Kidney glomerular epithelial cell (primary cell): ENCODE data around the gene KRTAP21-2.
"Not testable (repeated sequence)": the region's sequence is repeated elsewhere in the genome, so short reads cannot be mapped to it uniquely, and the experiment has no call there.

Source experiments
- DNase-seq: peaks from one replicate; lab custom pipeline; 2025; lab: John Stamatoyannopoulos, UW

KRTAP21-2 gene

DNA sequence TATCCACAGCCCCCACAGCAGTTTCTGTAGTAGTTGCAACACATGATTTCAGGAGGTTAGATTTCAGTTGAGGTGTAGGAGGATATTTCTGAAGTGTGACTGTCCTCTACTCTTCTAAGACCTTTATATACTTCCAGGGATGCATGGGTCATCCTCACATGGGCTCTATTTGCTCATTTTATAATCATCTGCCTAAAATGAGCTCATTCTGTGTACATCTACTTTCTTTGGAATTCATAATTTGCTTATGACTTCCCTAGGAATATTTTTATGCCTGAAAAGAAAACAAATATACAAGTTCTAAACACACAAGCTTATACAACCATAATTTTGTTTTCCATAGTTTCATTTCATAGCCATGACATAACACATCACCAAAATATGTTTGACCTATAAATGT lies at the start of gene KRTAP21-2:
Gene KRTAP21-2, minus strand, starts transcription at position 101 of the 400 bp plus-strand sequence. Its CDS starts 57 bp downstream, at position 44.
- no peak for DNase-seq

DNA sequence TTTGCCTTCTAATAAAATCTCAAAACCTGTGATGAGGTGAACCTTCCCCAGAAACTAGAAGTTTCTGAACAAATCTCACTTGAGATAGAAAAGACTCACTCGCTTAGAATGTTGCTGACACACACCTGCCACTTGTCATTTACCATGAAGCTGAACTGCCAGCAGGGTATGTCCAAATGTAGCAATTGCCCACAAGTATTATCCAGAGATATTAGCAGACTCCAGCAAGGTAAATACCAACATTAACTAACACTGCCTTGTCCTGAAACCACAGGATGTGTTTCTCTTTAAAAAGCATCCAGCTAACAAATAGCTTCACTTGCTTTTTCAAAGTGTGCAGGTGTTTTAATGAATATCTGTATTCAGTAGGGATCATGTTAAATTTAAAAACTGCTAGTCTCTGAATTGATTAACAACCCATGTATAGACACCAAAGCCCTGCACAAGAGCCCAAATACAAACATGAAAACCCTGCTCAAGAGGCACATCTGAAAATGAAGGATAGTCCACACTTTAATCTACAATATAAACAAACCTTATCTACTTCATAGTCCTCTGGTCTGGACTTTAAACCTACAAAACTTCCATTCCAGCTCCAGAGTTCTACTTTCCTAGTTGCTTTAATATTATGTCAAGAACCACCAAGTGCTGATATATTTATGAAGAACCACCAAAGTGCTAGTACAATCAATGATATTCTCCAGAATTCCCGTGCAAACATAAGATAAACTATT lies 46.7 kb upstream of the KRTAP21-2 start:
- no peak for DNase-seq

DNA sequence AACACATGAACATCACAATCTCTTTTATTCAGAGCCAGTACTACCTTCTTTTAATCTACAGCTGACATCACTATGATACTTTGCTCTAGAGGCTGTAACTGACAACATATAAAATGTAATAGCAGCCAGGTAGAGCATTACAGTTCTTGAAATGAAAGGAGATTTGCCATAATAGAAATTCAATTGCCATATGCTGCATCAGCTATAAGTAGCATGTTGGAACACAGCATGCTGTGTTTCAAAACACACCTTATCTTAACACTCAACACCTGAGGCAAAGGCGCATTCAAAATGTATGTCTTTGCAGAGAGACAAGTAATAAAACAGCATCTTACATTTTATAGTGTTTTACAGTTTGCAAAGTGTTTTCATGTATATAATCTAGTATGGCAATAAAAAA lies 32.2 kb upstream of the KRTAP21-2 start:
- DNase-seq = no peak

DNA sequence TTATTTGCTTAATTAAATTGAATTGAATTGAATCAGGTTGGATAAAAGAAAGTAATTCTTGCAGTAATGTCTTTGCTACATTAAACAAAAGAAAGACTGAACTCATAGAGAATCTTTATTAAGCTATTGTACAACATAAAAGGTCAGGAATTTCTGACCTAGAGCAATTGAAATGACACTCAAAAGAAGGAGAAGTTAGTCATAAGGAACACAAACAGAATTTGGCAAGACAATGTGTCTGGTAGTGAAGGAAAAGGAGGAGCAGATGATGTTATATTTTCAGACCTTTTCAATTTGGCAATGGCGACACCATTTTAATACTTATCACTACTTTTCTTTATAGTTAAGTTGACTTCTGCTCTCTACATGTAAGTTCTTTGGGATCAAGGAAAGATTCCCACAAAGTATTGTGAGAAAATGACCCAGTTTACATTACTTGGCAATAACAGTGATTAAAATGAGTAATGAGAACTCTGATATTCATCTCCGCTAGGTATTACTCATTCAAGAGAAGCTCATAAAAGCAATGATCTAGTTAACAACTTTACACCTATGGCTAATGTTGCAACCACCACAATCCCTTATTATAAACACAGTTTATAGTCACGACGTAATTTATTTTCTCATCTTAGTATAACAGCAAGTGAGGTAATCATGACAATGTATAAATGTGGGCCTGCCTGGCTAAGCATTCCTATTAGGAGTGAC lies 22.8 kb upstream of the KRTAP21-2 start:
- DNase-seq = no peak

DNA sequence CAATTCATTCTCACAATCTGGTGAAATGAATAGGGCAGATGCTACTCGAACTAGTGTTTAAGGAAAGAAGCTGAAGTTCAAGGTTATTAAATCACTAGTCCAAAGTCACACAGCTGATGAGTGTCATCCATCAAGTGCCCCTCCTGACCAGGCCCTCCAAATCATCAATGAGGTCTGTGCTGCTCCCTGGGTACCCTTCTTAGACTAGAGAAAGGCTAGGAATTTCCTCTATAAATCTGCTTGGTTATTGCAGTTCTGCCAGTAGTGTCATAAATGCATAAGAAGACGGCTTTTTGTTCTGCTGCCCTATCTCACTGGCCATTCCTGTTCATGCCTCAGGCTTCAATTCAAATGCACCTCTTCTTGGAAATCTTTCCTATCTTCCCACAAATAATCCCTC lies 13.7 kb upstream of the KRTAP21-2 start:
- no peak for DNase-seq

DNA sequence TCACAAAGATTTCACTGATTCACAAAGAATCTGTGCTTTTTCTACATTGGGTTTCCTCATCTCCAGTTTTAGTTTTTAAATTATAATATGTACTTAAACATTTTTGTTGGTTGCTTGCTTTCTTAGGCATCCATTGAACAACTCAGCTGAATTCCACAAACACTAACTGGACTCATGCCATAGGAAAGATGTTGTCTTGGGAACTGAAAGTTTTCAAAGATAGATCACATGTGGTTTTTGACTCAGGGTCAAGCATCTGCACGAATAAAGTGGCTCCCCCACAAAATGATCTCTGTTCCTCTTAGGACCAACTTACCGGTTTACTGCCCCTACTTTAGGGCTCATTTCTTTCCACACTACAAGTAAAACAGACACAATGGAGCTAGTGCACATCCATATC lies 11.2 kb upstream of the KRTAP21-2 start:
- no peak for DNase-seq

DNA sequence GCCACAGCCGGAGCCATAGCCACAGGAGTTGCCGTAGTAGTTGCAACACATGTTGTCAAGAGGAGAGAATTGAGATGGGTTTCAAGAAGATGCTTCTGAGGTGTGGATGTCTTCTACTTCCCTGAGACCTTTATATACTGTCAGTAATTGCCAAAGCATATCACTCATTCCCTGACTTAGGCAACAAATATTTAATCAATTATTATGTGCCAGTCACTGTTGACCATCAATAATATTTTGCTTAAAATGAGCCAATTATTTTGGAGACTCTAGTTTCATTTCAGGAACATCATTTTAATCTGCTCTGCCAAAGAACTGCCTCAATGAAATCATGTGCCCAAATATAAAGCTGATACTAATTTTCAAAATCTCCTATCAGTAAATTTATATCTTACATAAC lies 8.3 kb upstream of the KRTAP21-2 start, which contains the start of gene KRTAP21-1:
Gene KRTAP21-1, minus strand, starts transcription at position 101 of the 400 bp plus-strand sequence. Its CDS starts 50 bp downstream, at position 51.
- not testable (repeated sequence) for DNase-seq

DNA sequence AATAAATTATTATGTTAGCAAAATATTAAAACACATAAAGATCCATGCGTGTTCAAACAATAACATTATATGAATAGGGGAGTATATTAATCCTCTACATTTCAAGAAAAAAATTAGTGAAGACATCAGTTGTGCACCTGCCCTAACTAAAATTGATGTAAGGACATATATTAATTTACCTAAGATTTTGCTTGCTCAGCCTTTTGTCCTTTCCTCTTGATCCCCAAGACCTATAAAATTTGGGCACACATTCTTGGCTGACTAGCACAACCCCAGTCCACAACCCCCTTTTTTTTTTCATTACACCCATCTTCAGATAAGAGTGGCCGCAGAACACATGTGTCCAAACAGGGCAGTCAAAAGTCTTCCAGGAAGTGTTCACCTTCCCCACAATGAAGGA lies 6.6 kb downstream of the KRTAP21-2 start:
- DNase-seq = no peak

DNA sequence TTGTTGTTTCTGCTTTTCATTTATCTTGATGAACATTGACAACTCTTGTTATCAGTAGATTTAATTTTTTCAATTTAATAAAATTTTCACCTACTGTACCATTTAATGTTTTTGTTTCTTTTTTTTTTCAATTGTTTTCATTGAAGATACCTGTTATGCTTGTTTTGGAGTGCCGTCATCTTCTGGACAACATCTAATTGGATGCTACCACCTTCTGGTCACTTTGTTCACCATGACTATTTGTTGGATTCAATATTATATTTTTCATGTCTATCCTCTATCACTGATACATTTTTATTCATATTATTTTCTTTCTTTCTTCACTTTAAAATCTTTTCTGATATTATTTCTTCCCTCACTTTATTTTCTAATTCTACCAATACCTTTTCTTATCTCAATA lies 14.0 kb downstream of the KRTAP21-2 start:
- no peak for DNase-seq

DNA sequence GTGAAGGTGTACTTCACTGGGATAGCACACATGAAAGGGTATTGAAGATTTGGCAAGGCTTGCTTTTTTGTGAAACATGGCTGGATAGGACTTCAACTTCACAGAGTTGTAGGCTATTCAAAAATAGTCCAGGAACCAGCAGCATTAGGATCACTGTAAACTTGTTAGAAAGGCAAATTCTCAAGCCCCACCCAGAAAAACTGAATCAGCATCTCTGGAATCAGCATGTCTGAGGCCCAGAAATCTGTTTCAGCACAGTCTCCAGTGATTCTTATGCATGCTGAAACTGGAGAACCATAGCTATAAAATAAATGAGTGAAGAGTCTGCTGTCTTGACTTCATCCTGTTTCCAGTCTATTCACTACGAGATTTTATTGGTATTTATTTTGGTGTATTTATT lies 20.3 kb downstream of the KRTAP21-2 start:
- DNase-seq = no peak

DNA sequence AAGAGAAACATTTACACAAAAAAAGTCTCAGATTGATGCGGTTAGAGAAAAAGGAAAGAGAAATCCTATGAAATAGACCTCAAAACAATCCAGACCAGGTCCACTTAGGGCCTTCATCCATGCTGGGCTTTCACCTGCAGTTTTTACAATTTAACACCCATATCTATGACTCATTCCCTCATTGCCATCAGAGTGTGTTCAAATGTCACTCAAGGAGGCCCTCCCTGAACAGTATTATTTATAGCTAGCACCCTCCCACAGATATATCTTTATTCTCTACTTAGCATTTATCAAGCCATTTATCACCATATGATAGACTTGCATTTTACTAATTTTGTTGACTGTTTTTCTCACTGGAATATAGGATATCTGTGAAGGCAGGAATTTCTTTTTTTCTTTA lies 27.7 kb downstream of the KRTAP21-2 start:
- no peak for DNase-seq

DNA sequence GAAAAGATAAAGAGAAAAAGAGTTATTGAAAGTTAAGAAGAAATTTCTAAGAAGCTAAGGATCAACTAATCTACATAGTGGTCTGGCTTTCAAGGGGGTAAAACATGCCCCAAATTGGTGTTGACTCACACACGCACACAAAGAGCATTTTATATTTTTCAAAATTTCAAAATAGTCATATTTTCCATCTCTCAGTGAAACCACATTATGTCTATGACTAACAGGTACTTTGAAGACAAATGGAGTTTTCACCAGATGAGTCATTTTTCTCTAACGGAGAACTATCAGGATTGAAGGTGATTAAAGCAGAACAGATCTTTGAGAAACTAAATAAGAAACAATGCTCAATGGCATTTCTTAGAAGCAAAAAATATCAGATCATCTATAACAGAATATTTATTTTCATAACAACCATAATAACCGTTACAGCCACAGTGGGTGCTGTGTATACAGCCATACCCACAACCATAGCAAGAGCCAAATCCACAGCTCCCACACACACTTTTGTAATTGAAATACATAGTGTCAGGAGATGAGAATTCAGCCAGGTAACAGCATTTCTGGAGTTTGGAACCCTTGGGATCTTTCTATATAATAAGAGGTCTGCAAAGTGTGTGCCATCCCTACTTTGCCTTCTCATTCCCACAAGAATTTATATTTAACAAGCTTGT lies 28.7 kb downstream of the KRTAP21-2 start, which contains the start of gene KRTAP21-3:
Gene KRTAP21-3, minus strand, starts transcription at position 539 of the 671 bp plus-strand sequence. Its CDS starts 18 bp downstream, at position 521.
- no peak for DNase-seq

DNA sequence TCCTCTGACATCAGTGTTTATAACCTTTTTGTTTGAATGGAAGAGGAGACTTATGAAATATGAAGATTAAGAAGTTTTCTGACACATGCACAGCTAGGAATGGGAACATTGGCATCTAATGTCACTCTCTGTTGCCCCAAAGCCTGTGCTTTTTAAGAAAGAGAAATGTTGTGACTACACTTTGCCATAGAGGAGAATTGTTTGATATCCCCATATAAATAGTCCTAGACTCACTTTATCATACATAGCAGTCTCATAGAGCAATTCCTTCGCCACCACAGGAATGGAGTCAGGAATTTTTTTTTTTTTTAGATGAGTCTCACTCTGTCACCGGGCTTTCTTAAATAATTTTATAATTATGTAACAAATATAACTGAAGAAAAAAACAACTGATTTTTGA lies 30.0 kb downstream of the KRTAP21-2 start:
- DNase-seq = no peak

DNA sequence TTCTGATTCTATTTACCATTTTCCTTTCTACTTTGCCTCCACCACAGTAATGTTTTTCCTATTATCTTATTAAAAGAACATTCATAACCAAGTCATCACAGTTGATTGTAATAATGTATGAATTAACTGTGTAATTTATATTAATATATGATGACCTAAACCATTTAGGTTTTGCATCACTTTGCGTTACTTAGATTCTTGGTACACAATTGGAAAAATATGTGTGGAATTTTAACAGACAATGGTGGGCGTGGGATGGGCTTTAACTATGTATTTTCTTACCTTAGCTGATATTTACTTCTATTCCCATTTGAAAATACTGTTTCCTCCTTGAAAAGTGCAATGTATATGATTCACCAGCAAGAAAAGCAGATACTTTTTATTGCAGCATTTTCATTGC lies 32.1 kb downstream of the KRTAP21-2 start:
- no peak for DNase-seq

DNA sequence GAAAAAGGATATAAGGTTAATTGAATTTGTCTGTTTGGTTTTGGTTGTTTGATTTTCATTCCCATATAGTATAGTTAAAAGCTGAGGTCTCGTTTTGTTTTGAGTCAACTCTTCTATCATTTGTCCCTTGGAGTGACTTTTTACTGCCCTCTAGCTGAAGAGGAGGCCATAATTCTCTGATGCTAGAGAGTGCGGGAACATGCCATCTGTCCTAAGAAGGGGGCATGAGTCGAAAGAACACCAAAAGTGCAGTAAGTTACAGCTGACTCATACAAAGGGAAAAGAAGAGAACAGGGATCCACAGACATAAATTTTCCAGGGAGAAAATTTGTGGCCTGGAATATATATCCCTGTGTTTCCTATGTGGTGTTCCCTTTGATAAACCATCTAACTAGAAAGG lies 32.6 kb downstream of the KRTAP21-2 start:
- DNase-seq = no peak

DNA sequence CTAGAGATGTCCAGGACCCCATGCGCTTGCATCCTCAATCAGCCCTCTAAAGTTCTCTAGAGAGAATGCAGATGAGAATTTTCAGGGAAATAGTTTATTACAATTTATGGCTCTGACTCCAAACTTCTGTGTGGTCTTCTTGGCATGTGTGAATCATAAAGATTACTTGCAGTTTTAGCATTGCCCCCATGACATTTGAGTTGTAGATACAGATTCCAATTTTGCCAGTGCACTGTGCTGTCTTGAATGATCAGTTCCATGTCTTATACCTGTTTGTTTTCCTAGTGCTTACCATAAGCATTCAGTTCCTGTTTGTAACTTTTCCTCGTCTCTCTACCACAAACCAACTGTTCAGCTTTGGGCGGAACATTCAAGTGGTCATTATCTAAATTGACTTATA lies 33.3 kb downstream of the KRTAP21-2 start:
- no peak for DNase-seq

DNA sequence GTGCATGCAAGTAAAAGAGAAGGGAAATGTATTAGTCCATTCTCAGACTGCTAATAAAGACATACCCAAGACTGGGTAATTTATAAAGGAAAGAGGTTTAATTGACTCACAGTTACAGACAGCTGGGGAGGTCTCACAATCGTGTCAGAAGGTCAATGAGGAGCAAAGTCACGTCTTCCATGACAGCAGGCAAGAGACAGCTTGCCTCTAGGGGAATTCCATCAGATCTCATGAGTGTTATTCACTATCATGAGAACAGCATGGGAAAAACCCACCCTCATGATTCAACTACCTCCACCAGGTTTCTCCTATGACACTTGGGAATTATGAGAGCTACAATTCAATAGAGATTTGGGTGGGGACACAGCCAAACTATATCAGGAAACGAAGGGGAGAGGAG lies 36.6 kb downstream of the KRTAP21-2 start:
- DNase-seq = no peak

DNA sequence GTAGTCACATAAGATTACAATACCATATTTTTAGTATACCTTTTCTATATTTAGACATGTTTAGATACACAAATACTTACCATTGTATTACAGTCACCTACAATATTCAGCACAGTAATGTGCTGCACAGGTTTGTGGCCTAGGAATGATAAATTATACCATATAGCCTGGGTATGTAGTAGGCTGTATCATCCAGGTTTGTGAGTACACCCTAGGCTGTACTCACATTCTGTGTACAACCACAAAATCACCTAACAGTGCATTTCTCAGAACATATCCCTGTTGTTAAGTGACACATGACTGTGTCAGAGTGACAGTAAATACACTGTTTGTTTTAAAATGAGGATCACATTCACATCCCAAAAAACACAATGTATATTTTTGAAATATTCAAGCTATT lies 39.6 kb downstream of the KRTAP21-2 start:
- no peak for DNase-seq
